OCI-LY1 (cell line): Measurements from ENCODE around the gene RADIL.

Experiments used
- EZH2 ChIP-seq: fragments of 200-600 bp; sonication (generic), shearing (Covaris generic); IDR thresholded peaks from 2 replicates; pipeline ENCODE4 v1.8.0; 2017; ENCODE audit warnings: borderline replicate concordance, mixed run types, mild to moderate bottlenecking, antibody characterized with exemption, low read length, moderate library complexity, mixed read lengths
- TF ChIP-seq, protein P1 (sequence below): fragments of 200-600 bp; sonication (generic), shearing (Covaris generic); IDR thresholded peaks from 2 replicates; pipeline ENCODE4 v1.5.1; 2017; ENCODE audit warnings: mild to moderate bottlenecking, antibody characterized with exemption, low read length, moderate library complexity, mixed read lengths

GRCh38 chr7:4871930-4872675 lies 11.4 kb downstream of the RADIL start:
- TF ChIP-seq, protein P1, sequence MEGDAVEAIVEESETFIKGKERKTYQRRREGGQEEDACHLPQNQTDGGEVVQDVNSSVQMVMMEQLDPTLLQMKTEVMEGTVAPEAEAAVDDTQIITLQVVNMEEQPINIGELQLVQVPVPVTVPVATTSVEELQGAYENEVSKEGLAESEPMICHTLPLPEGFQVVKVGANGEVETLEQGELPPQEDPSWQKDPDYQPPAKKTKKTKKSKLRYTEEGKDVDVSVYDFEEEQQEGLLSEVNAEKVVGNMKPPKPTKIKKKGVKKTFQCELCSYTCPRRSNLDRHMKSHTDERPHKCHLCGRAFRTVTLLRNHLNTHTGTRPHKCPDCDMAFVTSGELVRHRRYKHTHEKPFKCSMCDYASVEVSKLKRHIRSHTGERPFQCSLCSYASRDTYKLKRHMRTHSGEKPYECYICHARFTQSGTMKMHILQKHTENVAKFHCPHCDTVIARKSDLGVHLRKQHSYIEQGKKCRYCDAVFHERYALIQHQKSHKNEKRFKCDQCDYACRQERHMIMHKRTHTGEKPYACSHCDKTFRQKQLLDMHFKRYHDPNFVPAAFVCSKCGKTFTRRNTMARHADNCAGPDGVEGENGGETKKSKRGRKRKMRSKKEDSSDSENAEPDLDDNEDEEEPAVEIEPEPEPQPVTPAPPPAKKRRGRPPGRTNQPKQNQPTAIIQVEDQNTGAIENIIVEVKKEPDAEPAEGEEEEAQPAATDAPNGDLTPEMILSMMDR: no peak
- no peak for TF ChIP-seq EZH2
